KMS-11 (cell line): ENCODE measurements around the gene KCTD12.

ENCODE experiments used
- H2AFZ ChIP-seq: fragments of 200-600 bp; sonication (generic); 2 replicates; pipeline ENCODE4 v1.6.1; 2016; ENCODE audit warnings: antibody characterized with exemption, mixed run types, low read depth
- H3K27ac ChIP-seq: fragments of 200-600 bp; sonication (generic); 2 replicates; pipeline ENCODE4 v1.6.1; 2016; ENCODE audit warnings: mild to moderate bottlenecking, mixed run types
- H3K27me3 ChIP-seq: fragments of 200-600 bp; sonication (generic); 2 replicates; pipeline ENCODE4 v1.6.1; 2017; ENCODE audit warnings: mild to moderate bottlenecking, low read depth, mixed run types, moderate library complexity; ENCODE audit not compliant: insufficient read depth
- H3K36me3 ChIP-seq: fragments of 200-600 bp; sonication (generic); 2 replicates; pipeline ENCODE4 v1.6.1; 2017; ENCODE audit warnings: mild to moderate bottlenecking, mixed run types; ENCODE audit not compliant: insufficient read depth
- H3K4me1 ChIP-seq: fragments of 200-600 bp; sonication (generic); 2 replicates; pipeline ENCODE4 v1.6.1; 2016; ENCODE audit warnings: mild to moderate bottlenecking, low read depth, mixed run types; ENCODE audit not compliant: poor library complexity, severe bottlenecking
- H3K4me2 ChIP-seq: fragments of 200-600 bp; sonication (generic); 2 replicates; pipeline ENCODE4 v1.7.0; 2016; ENCODE audit warnings: mild to moderate bottlenecking, mixed run types
- H3K4me3 ChIP-seq: fragments of 200-600 bp; sonication (generic); IDR thresholded peaks from 2 replicates; pipeline ENCODE4 v1.6.1; 2017; ENCODE audit warnings: low read depth, low read length, mixed read lengths; ENCODE audit not compliant: insufficient read depth
- H3K79me2 ChIP-seq: fragments of 200-600 bp; sonication (generic); 2 replicates; pipeline ENCODE4 v1.6.1; 2016; ENCODE audit warnings: low read depth, mixed run types; ENCODE audit not compliant: insufficient read depth
- H3K9ac ChIP-seq: fragments of 200-600 bp; sonication (generic); 2 replicates; pipeline ENCODE4 v1.6.1; 2016; ENCODE audit warnings: mild to moderate bottlenecking, mixed run types
- H4K20me1 ChIP-seq: fragments of 200-600 bp; sonication (generic); 2 replicates; pipeline ENCODE4 v1.6.1; 2016; ENCODE audit warnings: mild to moderate bottlenecking, mixed run types; ENCODE audit not compliant: insufficient read depth
- TF ChIP-seq, protein P1 (sequence below): fragments of 200-600 bp; sonication (generic); conservative IDR thresholded peaks from 2 replicates; pipeline ENCODE4 v1.6.1; 2017; ENCODE audit warnings: low read depth, mild to moderate bottlenecking, antibody characterized with exemption, low read length, moderate library complexity, mixed read lengths

KCTD12 gene

DNA sequence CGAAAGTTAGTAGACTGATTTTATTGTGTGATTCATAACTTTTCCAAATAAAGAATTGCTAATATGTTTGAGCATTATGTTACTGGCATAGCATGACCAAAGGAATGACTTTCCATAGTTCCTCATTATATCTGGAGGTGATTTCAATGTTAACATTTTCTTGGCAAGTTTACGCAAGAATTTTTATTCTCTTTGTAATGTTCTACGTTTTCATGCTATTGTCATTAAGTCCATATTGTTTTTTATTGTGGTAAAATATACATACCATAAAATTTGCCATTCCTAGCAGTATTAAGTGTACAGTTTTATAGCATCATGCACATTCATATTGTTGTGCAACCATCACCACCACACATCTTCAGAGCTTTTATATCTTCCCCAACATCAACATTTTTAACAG, 14.8 kb downstream of the KCTD12 start:
- no peaks in the 10 kb centered on the region for H3K36me3 ChIP-seq
- H2AFZ ChIP-seq, result no peak overlapping the region
- no peaks in the 10 kb centered on the region for H4K20me1 ChIP-seq
- H3K4me2 ChIP-seq, result no peak overlapping the region
- no peaks in the 10 kb centered on the region for H3K4me1 ChIP-seq
- H3K4me3 ChIP-seq, result no peak overlapping the region
- no peak overlapping the region for H3K9ac ChIP-seq
- H3K79me2 ChIP-seq, result no peaks in the 10 kb centered on the region
- H3K27ac ChIP-seq, result no peak overlapping the region
- H3K27me3 ChIP-seq, result no peaks in the 10 kb centered on the region
- TF ChIP-seq, protein P1, sequence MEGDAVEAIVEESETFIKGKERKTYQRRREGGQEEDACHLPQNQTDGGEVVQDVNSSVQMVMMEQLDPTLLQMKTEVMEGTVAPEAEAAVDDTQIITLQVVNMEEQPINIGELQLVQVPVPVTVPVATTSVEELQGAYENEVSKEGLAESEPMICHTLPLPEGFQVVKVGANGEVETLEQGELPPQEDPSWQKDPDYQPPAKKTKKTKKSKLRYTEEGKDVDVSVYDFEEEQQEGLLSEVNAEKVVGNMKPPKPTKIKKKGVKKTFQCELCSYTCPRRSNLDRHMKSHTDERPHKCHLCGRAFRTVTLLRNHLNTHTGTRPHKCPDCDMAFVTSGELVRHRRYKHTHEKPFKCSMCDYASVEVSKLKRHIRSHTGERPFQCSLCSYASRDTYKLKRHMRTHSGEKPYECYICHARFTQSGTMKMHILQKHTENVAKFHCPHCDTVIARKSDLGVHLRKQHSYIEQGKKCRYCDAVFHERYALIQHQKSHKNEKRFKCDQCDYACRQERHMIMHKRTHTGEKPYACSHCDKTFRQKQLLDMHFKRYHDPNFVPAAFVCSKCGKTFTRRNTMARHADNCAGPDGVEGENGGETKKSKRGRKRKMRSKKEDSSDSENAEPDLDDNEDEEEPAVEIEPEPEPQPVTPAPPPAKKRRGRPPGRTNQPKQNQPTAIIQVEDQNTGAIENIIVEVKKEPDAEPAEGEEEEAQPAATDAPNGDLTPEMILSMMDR, result no peak

DNA sequence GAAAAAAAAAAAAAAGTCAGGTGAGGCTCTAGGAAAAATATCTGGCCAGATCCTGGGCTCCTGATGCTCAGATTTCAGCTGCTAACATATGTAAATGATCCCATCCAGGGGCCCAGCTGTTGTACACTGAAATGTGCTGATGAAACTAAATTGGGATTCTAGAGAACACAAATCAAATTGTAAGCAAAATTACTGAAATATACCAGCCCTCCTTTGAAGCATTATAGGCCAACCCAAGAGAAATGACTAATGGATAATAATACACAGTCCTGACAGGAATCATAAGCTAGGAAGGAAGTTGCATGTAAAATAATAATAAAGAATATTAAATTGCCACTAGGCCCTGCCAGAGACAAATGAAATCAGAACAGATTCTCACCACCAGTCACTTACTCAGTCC, 17.8 kb downstream of the KCTD12 start:
- Histone ChIP-seq H3K9ac (no peak overlapping the region), H3K4me3 (no peak overlapping the region), H3K4me2 (no peak overlapping the region), H2AFZ (no peak overlapping the region), H3K79me2 (no peaks in the 10 kb centered on the region), H4K20me1 (no peaks in the 10 kb centered on the region), H3K27me3 (no peaks in the 10 kb centered on the region), H3K4me1 (no peaks in the 10 kb centered on the region), H3K27ac (no peak overlapping the region), H3K36me3 (no peaks in the 10 kb centered on the region)
- TF ChIP-seq, protein P1, result no peak

DNA sequence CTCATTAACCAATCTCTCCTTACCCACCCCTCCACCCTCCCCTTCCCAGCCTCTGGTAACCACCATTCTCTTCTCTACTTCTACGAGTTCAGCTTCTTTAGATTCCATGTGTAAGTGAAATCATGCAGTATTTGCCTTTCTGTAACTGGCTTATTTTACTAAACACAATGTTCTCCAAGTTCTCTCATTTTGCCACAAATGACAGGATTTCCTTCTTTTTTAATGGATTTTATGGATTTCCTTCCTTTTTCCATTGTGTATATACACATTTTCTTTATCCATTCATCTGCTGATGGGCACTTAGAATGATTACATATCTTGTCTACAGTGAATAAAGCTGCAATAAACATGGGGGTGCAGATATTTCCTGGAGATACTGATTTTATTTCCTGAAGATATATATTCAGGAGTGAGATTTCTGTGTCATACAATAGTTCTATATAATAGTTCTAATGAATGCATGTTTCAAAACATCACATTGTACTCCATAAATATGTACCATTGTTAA, 20.2 kb downstream of the KCTD12 start:
- TF ChIP-seq, protein P1, result no peak
- H3K27ac ChIP-seq, result no peak overlapping the region
- no peaks in the 10 kb centered on the region for H3K36me3 ChIP-seq

DNA sequence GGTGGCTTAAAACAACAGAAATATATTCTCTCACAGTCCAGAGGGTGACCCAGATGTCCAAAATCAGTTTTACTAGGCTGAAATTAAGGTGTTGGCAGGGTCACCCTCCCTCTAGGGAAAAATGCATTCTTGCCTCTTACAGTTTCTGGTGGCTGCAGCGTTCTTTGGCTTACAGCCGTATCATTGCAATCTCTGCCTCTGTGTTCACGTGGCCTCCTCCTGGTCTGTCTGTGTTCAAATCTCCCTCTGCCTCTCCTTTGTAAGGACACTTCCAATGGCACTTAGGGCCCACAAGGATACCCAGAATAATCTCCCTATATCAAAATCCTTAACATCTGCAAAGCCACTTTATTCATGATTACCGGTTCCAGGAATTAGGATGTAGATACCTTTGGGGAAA, 21.1 kb downstream of the KCTD12 start:
- Histone ChIP-seq H4K20me1 (no peaks in the 10 kb centered on the region), H3K4me3 (no peak overlapping the region), H3K36me3 (no peaks in the 10 kb centered on the region), H3K27ac (no peak overlapping the region), H3K4me2 (no peak overlapping the region), H3K9ac (no peak overlapping the region), H2AFZ (no peak overlapping the region), H3K79me2 (no peaks in the 10 kb centered on the region), H3K27me3 (no peaks in the 10 kb centered on the region), H3K4me1 (no peaks in the 10 kb centered on the region)
- TF ChIP-seq, protein P1, result no peak

More for the DNA sequence above, 20.2 kb downstream of the KCTD12 start:
- no peak overlapping the region for H3K4me3 ChIP-seq
- no peaks in the 10 kb centered on the region for H3K27me3 ChIP-seq
- no peak overlapping the region for H2AFZ ChIP-seq
- H3K4me2 ChIP-seq, result no peak overlapping the region
- no peaks in the 10 kb centered on the region for H4K20me1 ChIP-seq
- no peak overlapping the region for H3K9ac ChIP-seq
- no peaks in the 10 kb centered on the region for H3K4me1 ChIP-seq
- H3K79me2 ChIP-seq, result no peaks in the 10 kb centered on the region
